HG02981 (cell line): ENCODE results near the gene PLCG2.

Experiments
- ATAC-seq: cut with Tn5 transposase; IDR thresholded peaks from one replicate; pipeline ENCODE4 v1.9.1; 2021; ENCODE audit warnings: mild to moderate bottlenecking, moderate library complexity; ENCODE audit not compliant: unreplicated experiment

PLCG2 gene

DNA sequence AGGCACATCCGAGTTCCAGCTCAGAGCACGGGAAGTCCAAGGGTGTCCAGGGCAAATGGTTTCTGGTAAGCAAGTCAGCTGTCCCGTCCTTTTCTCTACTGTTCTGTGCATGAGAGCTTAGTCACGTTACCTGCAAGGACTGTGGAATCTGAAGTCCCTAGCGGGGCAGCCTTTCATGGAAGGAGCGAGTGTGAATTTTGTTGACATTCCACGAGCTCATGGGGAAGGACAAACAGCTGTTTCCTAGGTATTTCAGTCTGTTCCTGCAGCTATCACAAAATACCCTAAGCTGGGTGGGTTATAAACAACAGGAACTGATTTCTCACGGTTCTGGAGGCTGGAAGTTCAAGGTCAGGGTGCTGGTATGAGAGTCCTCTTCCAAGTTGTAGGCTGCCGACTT, 122.9 kb downstream of the PLCG2 start:
- ATAC-seq = no peak

DNA sequence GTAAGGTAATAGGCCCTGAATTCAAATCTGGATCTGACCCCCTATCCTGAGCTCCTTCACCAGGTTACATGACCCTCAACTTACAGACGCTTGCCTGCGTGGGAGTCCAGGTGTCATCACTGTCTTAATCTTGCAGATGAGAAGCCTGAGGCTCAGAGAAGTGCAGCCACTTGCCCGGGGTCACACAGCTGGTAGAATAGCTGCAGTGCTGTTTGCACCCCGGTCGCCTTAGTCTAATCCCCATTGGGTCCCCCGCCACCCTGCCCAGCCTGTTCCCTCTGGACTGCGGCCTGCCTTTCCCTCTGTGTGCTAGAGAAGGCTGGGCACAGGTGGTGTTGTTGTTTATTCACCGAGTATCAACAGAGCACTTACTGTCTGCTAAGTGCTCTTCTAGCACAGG, 125.2 kb downstream of the PLCG2 start:
- ATAC-seq = no peak

DNA sequence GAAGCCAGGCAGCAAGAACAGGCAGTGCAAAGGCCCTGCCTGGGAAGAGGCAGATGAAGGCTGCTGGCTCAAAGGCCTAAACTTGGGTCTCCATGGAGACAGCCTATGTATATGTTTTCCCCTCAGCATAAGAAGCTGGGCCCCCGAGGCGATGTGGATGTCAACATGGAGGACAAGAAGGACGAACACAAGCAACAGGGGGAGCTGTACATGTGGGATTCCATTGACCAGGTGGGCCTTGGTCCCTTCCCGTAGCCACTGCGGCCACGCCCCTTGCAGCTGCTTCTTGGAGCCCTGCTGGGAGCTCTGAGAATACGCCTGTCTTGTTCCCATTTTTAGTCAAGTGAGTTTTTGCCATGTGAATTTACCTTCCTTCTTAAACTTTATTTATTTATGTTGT, 126.2 kb downstream of the PLCG2 start:
- ATAC-seq = no peak

DNA sequence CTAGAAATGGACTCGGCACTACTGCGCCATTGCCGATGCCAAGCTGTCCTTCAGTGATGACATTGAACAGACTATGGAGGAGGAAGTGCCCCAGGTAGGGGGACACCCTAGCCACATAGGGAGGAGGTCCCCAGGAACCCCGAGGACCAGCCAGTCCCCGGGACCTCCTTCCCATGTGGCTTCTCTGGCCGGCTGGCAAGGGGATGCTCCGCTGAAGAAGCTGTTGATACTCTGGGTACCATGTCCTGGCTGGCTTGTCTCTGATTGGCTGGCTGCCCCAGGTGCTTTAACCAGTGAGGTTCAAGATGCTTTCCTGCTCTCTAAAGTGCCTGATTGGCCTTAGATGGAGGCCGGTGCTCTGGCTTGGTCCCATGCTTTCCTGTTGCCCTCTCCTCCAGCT, 128.6 kb downstream of the PLCG2 start:
- ATAC-seq = no peak

DNA sequence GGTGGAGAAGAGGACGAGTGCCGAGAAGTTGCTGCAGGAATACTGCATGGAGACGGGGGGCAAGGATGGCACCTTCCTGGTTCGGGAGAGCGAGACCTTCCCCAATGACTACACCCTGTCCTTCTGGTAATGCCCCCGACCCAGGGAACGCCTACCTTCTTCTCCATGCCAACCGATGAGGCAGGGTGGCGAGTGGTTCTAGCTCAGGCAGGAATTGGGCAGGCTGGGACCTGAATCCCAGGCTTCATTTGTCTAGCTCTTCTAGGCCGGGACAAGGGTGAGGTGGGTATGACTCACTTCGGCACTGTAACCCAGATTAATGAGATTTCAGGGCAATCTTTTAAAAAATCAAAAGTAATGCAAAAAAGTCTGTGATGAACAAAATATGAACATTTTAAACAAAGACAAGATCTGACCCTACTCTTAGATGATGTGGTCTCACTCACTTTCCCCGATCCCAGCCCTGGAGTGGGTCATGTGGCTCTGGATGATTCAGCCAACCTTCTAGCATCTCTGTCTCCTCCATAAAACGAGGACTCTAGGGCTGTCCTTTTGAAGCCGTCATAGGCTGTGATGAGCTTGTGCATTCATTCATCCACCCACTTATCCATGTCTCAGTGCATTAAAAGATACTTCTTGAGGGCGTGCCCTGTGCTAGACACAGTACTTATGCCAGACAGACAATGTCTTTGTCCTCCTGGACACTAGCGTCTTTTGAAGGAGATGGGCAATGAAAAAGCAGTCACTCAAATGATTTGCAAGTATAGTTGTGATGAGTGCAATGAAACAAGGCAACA, 129.6 kb downstream of the PLCG2 start:
- no peak for ATAC-seq

DNA sequence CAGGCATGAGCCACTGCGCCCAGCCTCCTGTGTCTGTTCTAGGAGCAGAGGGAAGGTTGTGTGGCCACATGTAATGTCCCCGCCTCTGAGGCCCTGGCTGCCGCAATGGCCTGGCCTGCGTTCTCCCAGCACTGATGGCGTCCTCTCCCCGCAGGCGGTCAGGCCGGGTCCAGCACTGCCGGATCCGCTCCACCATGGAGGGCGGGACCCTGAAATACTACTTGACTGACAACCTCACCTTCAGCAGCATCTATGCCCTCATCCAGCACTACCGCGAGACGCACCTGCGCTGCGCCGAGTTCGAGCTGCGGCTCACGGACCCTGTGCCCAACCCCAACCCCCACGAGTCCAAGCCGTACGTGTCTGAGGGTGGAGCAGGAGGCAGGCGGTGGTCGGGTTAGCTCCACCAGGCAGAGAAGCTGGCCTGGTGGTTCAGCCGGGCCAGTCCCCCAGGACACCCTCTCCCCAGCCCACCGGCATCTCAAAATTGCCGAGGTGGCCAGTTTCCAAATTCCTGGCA, 131.3 kb downstream of the PLCG2 start:
- no peak for ATAC-seq

DNA sequence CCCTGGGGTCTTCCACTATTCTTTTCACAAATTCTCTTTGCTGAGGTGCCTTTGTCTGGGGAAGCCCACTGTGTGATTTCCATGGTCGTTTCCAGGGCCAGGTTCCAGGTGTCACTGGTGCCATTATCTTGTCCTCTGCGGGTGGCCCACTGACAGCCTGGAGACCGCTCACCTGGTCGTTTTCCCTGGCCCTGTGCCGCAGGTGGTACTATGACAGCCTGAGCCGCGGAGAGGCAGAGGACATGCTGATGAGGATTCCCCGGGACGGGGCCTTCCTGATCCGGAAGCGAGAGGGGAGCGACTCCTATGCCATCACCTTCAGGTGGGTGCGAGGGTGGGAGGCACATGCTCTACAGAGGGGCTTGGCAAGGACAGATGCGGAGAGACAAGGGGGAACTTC, 133.3 kb downstream of the PLCG2 start:
- no peak for ATAC-seq

DNA sequence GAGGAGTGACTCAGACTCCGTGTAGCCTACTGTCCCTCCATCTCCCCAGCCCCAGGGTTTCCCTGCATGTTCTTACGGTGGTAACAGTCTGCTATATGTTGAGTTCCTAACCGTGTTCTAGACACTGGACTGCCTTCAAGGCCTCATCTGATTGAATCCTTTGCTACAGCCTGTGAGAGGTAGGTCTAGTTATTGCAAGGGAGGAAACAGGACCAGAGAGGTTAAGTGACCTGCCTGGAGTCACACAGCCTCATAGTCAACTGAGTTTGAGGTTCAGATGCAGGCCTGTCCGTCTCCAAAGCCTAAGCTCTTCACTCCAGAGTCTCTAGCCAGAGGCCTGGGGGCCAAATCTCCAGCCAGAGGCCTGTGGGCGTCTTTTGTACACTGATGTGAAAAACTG, 134.1 kb downstream of the PLCG2 start:
- ATAC-seq = no peak

DNA sequence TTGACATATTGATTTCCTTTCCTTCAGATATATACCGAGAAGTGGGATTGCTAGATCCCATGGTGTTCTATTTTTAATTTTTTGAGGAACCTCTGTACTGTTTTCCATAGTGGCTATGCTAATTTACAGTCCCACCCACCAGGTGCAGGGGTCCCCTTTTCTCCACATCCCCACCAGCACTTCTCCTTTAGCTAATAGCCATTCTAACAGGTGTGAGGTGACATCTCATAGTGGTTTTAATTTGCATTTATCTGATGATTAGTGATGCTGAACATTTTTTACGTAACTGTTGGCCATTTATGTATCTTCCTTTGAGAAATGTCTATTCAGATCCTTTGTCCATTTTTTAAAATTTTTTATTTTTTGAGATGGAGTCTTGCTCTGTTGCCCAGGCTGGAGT, 138.3 kb downstream of the PLCG2 start:
- ATAC-seq = no peak

DNA sequence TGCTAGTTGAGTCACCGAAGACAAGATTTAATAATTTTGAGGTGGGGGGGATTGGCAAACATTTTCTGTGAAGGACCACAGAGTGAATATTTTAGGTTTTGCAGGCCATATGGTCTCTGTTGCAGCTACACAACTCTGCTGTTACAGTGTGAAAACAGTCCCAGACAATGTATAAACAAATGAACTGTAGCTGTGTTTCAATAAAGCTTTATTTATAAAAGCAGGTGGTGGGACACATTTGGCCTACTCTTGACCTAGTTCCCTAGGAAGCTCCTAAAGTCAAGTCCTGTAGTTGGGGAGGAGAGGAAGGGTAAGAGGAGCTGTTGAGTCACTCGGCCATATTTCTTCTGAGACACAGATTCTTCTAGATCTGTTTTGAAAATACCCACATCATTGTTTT, 139.8 kb downstream of the PLCG2 start:
- no peak for ATAC-seq

DNA sequence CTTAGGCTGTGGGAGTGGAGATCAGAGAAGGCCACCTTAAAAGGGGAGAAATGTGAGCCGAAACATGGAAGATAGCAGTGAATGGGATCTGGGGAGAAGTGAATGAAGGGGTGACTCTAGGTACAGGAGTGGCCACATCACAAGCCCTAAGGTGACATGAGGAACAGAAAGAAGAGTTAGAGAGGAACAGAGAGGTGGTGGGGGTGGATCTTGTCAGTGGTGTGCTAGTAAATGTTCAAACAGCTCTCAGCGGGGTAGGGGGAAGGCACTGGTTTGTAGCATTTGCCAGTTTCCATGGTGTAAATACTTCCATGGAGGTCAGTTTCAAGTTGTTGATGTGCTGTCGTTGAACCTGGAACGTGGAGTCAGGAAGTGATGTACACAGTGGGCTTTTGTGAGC, 141.4 kb downstream of the PLCG2 start:
- ATAC-seq = no peak

DNA sequence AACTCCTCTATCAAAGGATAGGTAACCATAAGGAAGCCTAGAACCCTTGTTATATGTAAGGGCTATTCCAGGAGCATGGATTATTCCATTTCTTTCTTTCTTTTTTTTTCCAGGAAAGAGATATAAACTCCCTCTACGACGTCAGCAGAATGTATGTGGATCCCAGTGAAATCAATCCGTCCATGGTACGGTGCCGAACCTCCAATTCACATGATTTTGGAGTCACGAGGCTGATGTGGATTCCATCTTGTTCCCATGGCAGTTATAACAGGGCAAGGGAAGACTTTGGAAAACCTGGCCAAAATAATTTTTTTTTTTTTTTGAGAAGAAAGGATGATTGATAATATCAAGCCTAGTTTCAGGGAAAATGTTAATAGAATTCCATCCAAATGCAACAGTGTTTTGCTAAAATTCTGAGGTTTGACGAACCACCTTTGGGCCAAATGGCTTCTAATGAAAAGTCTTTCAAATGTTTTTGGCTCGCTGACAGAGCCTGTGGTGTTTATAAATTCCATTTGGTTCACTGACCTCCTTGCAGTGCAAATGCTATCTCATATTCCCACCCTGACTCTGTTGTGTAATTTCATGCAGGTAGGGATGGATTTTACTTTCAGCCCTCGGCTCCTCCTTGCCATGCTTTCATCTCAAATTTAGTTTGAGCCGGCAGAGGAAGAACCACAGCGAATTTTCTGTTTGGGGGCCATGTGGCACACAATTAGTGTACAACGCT, 142.2 kb downstream of the PLCG2 start:
- no peak for ATAC-seq

DNA sequence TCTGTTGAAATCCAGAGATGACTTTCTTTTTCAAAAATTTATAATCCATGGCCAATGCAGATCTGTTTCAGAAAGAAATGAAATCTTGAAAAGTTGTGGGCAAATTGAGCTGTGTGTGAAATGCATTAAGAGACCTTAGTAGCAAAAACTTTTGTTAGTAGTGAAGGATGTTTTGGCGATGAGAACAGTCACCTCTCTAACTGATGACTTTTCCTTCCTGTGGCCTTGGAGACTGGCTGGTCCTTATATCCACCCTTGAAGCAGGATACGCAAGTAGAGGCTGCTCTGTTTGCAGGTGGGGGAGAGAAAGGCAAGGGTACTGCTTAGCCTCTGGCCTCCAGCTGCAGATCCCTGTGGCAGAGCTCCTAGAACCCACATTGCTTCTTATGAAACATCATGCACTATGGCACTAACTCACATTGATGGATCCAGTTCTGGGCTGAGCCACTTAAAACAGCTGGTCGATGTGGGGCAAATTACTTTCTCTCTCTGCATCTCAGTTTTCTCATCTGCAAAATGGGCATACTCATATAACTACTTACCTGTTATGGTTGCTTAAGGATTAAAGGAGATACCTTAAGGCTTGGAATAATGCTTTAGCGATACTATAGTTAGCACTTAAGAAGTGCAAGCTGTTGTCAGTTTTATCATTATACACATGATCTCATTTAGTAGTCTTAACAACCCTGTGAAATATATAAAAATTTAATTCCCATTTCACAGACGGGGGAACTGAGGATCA, 142.9 kb downstream of the PLCG2 start:
- no peak for ATAC-seq

DNA sequence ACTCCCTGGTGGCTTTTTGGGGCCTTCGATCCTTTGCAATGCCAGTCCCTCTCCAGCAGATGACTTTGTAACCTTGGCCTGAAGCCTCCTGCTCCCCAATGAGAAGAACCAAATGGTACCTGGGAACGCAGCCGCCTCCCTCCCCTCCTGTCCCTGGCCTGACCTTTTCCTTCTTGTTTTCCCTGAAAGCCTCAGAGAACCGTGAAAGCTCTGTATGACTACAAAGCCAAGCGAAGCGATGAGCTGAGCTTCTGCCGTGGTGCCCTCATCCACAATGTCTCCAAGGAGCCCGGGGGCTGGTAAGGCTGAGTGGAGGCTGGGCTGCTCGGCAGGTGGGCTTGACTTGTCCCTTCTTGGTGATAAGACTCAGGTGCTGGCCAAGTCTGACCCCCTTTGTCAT, 144.2 kb downstream of the PLCG2 start:
- ATAC-seq = no peak

DNA sequence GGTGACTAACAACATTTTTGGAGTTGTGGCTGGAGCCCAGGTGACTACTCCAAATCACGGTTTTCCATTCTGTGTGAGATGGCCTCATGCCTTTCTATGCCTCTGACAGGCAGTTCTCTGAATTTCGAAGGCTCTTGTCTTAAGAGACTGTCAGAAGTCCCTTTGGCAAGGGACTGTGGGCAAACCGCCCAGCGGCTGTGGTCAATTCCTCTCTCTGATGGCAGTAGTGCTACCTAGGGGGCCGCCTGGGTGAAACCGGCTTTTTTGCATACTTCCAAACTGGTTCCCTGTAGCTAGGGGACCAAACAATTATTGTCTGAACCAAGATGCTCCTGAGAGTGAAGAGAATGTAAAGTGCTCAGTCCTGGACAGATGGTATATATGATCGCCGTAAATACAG, 145.9 kb downstream of the PLCG2 start:
- no peak for ATAC-seq

DNA sequence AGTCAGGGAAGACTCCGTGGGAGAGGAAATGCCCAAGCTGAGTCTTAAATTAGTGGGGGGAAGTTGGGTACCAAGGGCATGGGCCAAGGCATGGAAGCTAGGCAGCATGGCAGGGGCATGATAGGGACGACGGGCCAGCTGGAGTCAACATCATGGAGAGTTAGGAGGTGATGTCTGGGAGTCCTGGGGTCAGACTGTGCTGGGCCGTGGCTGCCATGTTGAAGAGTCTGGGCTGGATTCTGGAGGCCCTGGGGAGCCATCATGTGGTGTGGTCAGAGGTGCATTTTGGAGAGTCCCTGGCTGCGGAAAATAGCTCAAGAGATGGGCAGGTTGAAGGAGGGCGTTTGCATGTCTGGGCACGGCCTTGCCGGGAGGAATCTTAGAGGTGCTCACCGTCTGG, 146.9 kb downstream of the PLCG2 start:
- no peak for ATAC-seq

DNA sequence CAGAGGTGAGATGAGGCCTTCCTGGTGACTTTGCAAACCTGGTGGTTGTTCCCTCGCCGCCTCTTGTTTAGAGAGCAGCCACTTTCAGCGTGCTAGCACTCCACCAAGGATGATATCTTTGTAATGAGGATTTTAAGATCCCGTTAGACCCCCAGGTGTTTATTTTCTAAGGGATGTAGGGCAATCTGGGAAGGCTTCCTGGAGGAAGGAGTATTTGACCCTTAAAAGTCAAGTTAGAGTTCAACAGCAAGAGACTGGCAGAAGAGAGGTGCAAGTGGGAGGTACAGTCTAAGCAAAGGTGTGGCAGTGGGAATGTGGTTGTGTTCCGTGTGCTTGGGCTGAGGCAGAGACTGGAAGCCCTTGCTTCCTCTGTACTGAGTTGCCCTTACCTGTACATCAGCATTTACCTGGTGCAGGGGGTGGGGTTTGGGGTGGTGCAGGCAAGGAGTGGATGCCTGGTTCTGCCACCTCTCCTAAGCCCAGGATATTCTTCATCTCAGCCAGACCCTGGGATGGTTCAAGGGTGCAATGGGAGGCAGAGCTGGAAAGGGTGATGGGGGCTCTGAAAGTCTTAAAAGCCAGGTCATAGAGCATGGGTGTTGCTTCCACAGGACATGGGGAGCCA, 148.6 kb downstream of the PLCG2 start:
- no peak for ATAC-seq

DNA sequence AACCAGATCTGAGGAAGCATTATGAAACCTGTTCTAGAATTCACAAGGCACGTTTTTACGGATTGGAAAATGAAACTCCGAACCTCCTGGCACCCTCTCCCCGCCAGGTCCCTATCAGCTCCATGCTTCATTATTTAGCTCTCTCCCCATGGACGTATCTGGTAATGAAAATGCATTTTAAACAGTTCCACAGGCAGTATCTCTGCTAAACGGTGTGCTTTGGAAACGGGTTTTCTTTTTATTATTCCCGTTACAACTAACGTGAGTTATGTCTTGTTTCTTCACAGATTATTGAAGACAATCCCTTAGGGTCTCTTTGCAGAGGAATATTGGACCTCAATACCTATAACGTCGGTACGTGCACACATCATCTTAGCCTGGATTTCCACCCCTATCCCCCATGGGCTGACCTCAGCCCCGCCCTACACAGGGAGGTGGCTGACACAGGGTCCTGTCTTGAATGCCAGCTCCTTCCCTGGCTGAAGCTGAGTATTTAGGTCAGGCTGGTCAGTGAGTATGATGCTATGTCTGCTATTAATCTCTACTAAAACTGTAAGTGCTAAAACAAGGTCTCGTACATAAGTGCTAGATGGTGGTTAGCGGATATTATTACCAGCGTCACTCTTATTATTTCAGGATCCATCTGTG, 149.3 kb downstream of the PLCG2 start:
- no peak for ATAC-seq

DNA sequence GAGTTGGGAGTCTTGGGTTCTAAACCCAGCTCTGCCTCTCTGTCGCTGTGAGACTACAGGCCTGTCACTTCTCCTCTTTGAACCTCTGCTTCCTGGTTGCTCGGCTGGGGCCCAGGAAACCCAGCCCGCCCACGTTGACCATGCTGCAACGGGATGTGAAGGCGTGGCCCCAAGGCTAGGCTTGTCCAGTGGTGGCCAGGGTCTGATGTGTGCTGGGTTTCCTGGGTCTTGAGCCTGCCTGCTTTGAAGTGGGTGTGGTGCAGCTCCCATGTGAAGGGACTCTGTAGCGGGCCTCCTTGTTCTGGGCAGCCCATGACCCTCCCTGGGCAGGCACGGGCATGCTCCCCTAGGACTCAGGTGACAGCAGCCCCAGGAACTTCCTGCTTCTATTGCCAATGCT, 149.9 kb downstream of the PLCG2 start:
- ATAC-seq = no peak

DNA sequence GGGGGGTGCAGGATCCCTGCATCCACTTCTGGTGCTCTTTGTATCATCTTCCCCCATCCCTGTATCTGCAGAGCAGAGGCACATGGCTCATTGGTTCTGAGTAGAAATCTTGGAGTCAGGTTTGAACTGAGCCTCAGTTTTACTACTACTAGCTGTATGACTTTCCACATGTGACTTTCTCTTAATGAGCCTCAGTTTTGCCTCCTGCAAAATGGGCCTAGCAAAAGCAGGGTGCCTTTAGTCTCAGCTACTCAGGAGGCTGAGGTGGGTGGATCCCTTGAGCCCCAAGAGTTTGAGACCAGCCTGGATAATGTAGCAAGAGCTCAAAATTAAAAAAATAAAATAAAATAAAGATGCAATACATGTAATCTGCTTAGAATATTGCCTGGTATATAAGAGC, 150.8 kb downstream of the PLCG2 start:
- no peak for ATAC-seq

DNA sequence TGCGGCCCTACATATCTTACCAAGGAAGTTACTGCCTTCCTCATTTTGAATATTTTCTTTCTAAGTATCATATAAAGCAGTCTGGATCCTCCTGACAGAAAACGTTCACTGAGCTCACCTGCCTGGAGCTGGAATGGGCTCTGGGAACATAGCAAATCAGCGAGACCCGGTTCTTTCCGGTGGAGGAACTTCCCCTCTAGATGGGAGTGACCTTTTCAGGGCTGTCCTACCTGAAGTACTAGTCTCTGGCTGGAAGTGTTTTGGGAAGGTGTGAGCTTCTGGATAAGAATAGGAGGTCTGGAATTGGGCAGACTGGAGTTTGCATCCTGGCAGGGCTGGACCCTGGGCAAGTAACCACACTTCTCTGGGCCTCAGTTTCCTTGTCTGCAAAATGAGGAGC, 152.8 kb downstream of the PLCG2 start:
- no peak for ATAC-seq
